Measurements from ENCODE around the gene TPCN1. TPM values are rescaled to one million over a fixed set of nuclear protein-coding genes. Genes with fewer than 3 reads are reported as not detected.

TPCN1 gene
- total and polyA plus RNA-seq, 4 donors = 20.8 to 61.7 (median 30.7) TPM

- DNase-seq (no peak), ATAC-seq (ENCODE audit: insufficient read depth, low FRiP score) (no peak)
- 92% methylated on average over 8 of the region's 8 CpGs for WGBS, 2 donors
- H3K9ac ChIP-seq (ENCODE audit: insufficient read depth in 1 of 2, low read length in 2 of 2) = no peak overlapping the region
- H3K27ac ChIP-seq (ENCODE audit: low read depth in 1 of 2, low read length in 1 of 2) = no peak overlapping the region
- peaks cover 0 to 2% (median 0%) of the 10 kb centered on the region in 5 donors for H3K4me1 ChIP-seq (ENCODE audit: control insufficient read depth in 5 of 5, insufficient read depth in 5 of 5, low read length in 5 of 5)
- TF ChIP-seq, protein P1, sequence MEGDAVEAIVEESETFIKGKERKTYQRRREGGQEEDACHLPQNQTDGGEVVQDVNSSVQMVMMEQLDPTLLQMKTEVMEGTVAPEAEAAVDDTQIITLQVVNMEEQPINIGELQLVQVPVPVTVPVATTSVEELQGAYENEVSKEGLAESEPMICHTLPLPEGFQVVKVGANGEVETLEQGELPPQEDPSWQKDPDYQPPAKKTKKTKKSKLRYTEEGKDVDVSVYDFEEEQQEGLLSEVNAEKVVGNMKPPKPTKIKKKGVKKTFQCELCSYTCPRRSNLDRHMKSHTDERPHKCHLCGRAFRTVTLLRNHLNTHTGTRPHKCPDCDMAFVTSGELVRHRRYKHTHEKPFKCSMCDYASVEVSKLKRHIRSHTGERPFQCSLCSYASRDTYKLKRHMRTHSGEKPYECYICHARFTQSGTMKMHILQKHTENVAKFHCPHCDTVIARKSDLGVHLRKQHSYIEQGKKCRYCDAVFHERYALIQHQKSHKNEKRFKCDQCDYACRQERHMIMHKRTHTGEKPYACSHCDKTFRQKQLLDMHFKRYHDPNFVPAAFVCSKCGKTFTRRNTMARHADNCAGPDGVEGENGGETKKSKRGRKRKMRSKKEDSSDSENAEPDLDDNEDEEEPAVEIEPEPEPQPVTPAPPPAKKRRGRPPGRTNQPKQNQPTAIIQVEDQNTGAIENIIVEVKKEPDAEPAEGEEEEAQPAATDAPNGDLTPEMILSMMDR (IDR thresholded peaks at IDR 0.05; ENCODE audit: control extremely low read depth, extremely low read depth) = no peak
- no peaks in the 10 kb centered on the region for H3K9me3 ChIP-seq (ENCODE audit: control insufficient read depth in 4 of 4, insufficient read depth in 3 of 4, low read length in 3 of 4)
- no peak overlapping the region for H3K4me3 ChIP-seq
- H3K36me3 ChIP-seq (ENCODE audit: control insufficient read depth in 4 of 4, insufficient read depth in 4 of 4, low read length in 4 of 4) = peaks cover 8 to 39% (median 17%) of the 10 kb centered on the region in 4 donors
- H3K27me3 ChIP-seq (ENCODE audit: control insufficient read depth in 3 of 3, insufficient read depth in 3 of 3, low read length in 2 of 3) = no peaks in the 10 kb centered on the region
Observed at GRCh38 chr12:113278141-113278540, 56.9 kb downstream of the TPCN1 start.

DNA sequence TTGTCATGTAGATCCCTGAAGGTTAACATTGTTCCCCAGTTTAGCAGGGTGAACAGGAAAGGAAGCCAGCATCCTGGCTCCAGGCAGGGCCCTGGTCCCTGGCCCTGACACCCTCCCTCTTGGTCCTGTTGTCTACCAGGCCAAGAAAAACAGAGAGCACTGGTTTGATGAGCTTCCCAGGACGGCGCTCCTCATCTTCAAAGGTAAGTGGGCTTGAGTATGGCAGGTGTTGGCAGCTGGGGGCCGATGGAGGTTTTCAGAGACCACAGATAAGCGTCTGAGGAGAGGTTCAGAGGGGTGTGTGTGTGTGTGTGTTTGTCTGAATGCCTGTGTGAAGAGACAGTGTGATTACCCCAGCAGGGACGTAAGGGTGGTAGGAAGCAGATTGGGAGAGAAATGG is 57.4 kb downstream of the TPCN1 start:
- no peak for ATAC-seq (ENCODE audit: insufficient read depth, low FRiP score)
- no peaks in the 10 kb centered on the region for H3K9me3 ChIP-seq (ENCODE audit: control insufficient read depth in 4 of 4, insufficient read depth in 3 of 4, low read length in 3 of 4)
- TF ChIP-seq, protein P1 (IDR thresholded peaks at IDR 0.05; ENCODE audit: control extremely low read depth, extremely low read depth) = no peak
- no peak overlapping the region for H3K9ac ChIP-seq (ENCODE audit: insufficient read depth in 1 of 2, low read length in 2 of 2)
- no peak overlapping the region for H3K4me3 ChIP-seq
- no peaks in the 10 kb centered on the region for H3K27me3 ChIP-seq (ENCODE audit: control insufficient read depth in 3 of 3, insufficient read depth in 3 of 3, low read length in 2 of 3)
- WGBS, 2 donors = 81 to 92% methylated on average over 5 of the region's 5 CpGs
- H3K27ac ChIP-seq (ENCODE audit: low read depth in 1 of 2, low read length in 1 of 2) = no peak overlapping the region
- DNase-seq = no peak
- H3K4me1 ChIP-seq (ENCODE audit: control insufficient read depth in 5 of 5, insufficient read depth in 5 of 5, low read length in 5 of 5) = peaks cover 0 to 2% (median 0%) of the 10 kb centered on the region in 5 donors
- peaks cover 8 to 34% (median 17%) of the 10 kb centered on the region in 4 donors for H3K36me3 ChIP-seq (ENCODE audit: control insufficient read depth in 4 of 4, insufficient read depth in 4 of 4, low read length in 4 of 4)

DNA sequence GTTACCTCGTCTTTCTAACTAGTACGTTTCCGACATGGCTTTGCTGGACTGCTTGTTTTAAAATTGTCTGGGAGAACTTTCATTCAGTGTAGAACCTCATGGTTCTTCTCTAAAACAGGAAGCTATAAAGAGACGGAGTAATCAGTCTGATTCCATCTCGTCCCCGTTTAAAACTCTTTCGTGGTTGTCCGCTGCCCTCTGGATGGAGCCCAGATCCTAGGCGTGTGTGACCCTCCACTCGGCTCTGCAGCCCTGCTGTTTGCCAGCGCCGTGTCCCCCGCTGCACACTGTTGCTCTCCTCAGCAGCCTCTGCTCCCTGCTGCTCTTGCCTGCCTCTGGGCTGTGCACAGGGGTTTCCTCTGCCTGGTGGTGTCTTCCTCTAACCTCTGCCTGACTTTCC is 63.5 kb downstream of the TPCN1 start:
- 82 to 83% methylated on average over 13 of the region's 13 CpGs for WGBS, 2 donors
- H3K9me3 ChIP-seq (ENCODE audit: control insufficient read depth in 4 of 4, insufficient read depth in 3 of 4, low read length in 3 of 4) = no peaks in the 10 kb centered on the region
- no peak overlapping the region for H3K9ac ChIP-seq (ENCODE audit: insufficient read depth in 1 of 2, low read length in 2 of 2)
- peaks cover 4 to 43% (median 5%) of the 10 kb centered on the region in 4 donors for H3K36me3 ChIP-seq (ENCODE audit: control insufficient read depth in 4 of 4, insufficient read depth in 4 of 4, low read length in 4 of 4)
- ATAC-seq (ENCODE audit: insufficient read depth, low FRiP score) (no peak), DNase-seq (peak in 1 of 3 donors; percentile 32)
- H3K4me1 ChIP-seq (ENCODE audit: control insufficient read depth in 5 of 5, insufficient read depth in 5 of 5, low read length in 5 of 5) = peaks cover 0 to 9% (median 0%) of the 10 kb centered on the region in 5 donors
- TF ChIP-seq, protein P1 (IDR thresholded peaks at IDR 0.05; ENCODE audit: control extremely low read depth, extremely low read depth) = no peak
- H3K27me3 ChIP-seq (ENCODE audit: control insufficient read depth in 3 of 3, insufficient read depth in 3 of 3, low read length in 2 of 3) = no peaks in the 10 kb centered on the region
- H3K4me3 ChIP-seq = no peak overlapping the region
- no peak overlapping the region for H3K27ac ChIP-seq (ENCODE audit: low read depth in 1 of 2, low read length in 1 of 2)
